ENCODE results near the gene NTN1.
"Not testable (repeated sequence)": the region's sequence is repeated elsewhere in the genome, so short reads cannot be mapped to it uniquely, and the experiment has no call there.

The NTN1 gene

GRCh38 chr17:9238340-9239245 lies 217.3 kb downstream of the NTN1 start:
- no peak for DNase-seq

- DNase-seq, result no peak
These were observed 218.0 kb downstream of the NTN1 start for GRCh38 chr17:9239246-9239792.

- DNase-seq, result no peak
These were observed 218.7 kb downstream of the NTN1 start for GRCh38 chr17:9239793-9240658.

- no peak for DNase-seq
These were observed 219.5 kb downstream of the NTN1 start for GRCh38 chr17:9240659-9241370.

- DNase-seq, result no peak
These were observed 220.0 kb downstream of the NTN1 start for GRCh38 chr17:9241371-9241712.

GRCh38 chr17:9241774-9242496 lies 220.6 kb downstream of the NTN1 start:
- DNase-seq, result no peak

- DNase-seq, result no peak
These were observed 221.2 kb downstream of the NTN1 start for GRCh38 chr17:9242497-9242881.

- no peak for DNase-seq
These were observed 221.7 kb downstream of the NTN1 start for GRCh38 chr17:9242983-9243382.

- DNase-seq, result no peak
These were observed 223.0 kb downstream of the NTN1 start for GRCh38 chr17:9244066-9245052.

- DNase-seq, result no peak
These were observed 226.2 kb downstream of the NTN1 start for GRCh38 chr17:9247401-9247938.

- DNase-seq, result no peak
These were observed 228.1 kb downstream of the NTN1 start for GRCh38 chr17:9249245-9249953.

GRCh38 chr17:9251273-9251672 lies 230.0 kb downstream of the NTN1 start:
- no peak for DNase-seq

- DNase-seq, result no peak
These were observed 232.0 kb downstream of the NTN1 start for GRCh38 chr17:9253308-9253707.

GRCh38 chr17:9254841-9255240 lies 233.5 kb downstream of the NTN1 start:
- DNase-seq, result no peak

GRCh38 chr17:9255833-9256232 lies 234.5 kb downstream of the NTN1 start:
- no peak for DNase-seq

GRCh38 chr17:9256361-9256750 lies 235.0 kb downstream of the NTN1 start:
- DNase-seq, result no peak

- DNase-seq, result no peak
These were observed 235.7 kb downstream of the NTN1 start for GRCh38 chr17:9256751-9257629.

- DNase-seq, result not testable (repeated sequence)
These were observed 236.3 kb downstream of the NTN1 start for GRCh38 chr17:9257630-9257965.
